Heart right ventricle (tissue), 16 donors: Measurements from ENCODE around the gene R3HDML. TPM values are rescaled to one million over a fixed set of nuclear protein-coding genes. Genes with fewer than 3 reads are reported as not detected.

ENCODE experiments used
- ATAC-seq, 8 donors: fragments of 200-7000 bp; cut with Tn5 transposase; one replicate each; pipeline ENCODE4 v1.9.1; 2020; ENCODE audit warnings: mild to moderate bottlenecking in 8 of 8, moderate library complexity in 8 of 8, moderate number of reproducible peaks in 1 of 8
- DNase-seq, 2 donors: peaks; one replicate each; pipeline ENCODE4 v3.0.0-alpha.2; 2020
- H3K27ac ChIP-seq, 10 donors: fragments of 200-600 bp; sonication (generic) in 2 of 10; one replicate each; pipeline versions ENCODE4 v1.5.0 to v1.8.0; 2020 to 2022; ENCODE audit warnings: mild to moderate bottlenecking in 3 of 10
- H3K27me3 ChIP-seq, 7 donors: fragments of 200-600 bp; one replicate each; pipeline ENCODE4 v1.8.0; 2021 to 2022; ENCODE audit warnings: mild to moderate bottlenecking in 2 of 7
- H3K36me3 ChIP-seq, 9 donors: fragments of 200-600 bp; sonication (generic) in 1 of 9; one replicate each; pipeline versions ENCODE4 v1.5.0 to v1.8.0; 2020 to 2022; ENCODE audit warnings: mild to moderate bottlenecking in 2 of 9
- H3K4me1 ChIP-seq, 9 donors: fragments of 200-600 bp; sonication (generic) in 1 of 9; one replicate each; pipeline versions ENCODE4 v1.5.0 to v1.8.0; 2020 to 2022; ENCODE audit warnings: mild to moderate bottlenecking in 4 of 9
- H3K4me3 ChIP-seq, 10 donors: fragments of 200-600 bp; sonication (generic) in 2 of 10; one replicate each; pipeline versions ENCODE4 v1.5.0 to v1.8.0; 2020 to 2022; ENCODE audit warnings: mild to moderate bottlenecking in 7 of 10, moderate library complexity in 2 of 10
- H3K9me3 ChIP-seq, 11 donors: fragments of 200-600 bp in 10 of 11; sonication (generic) in 2 of 11; one replicate each; pipeline versions ENCODE4 v1.5.0 to v1.8.0; 2013 to 2022; ENCODE audit warnings: mild to moderate bottlenecking in 2 of 11, control low read depth in 1 of 11, moderate library complexity in 1 of 11
- CTCF ChIP-seq, 9 donors: fragments of 200-600 bp; sonication (generic) in 2 of 9; IDR thresholded peaks; one replicate each; pipeline versions ENCODE4 v1.5.0 to v1.8.0; 2021 to 2022; ENCODE audit warnings: antibody characterized with exemption in 9 of 9, mild to moderate bottlenecking in 5 of 9, moderate library complexity in 1 of 9
- WGBS, 2 donors: extraction: QIAGEN DNeasy Blood & Tissue Kit; methylation state at CpG; one replicate each; pipeline ENCODE4 v1.1.7; 2013; ENCODE audit warnings: inconsistent platforms in 1 of 2; 5-methylcytosine and 5-hydroxymethylcytosine counted together
- intact Hi-C, 10 donors: fragments of 100-400 bp; cut with DNase I; formaldehyde crosslinking; loops; one replicate each; pipeline versions ENCODE4 v1.11.1 to v1.14.2; 2022
- long read RNA-seq, 3 donors: library from polyadenylated mRNA; unstranded; transcript quantifications; one replicate each; pipeline ENCODE4 v2.0.0, GENCODE V29; 2020 to 2021
- polyA plus RNA-seq, 2 donors: library from polyadenylated mRNA; stranded (reverse); fragments of 200-250 nt; gene quantifications; one replicate each; pipeline ENCODE4 v1.2.3, GENCODE V29; 2013
- total RNA-seq, 10 donors: library from RNA; stranded (reverse); fragmentation: NEBNext Ultra II Directional in 3 of 10; extraction: Animal tissue kit (Norgen Biotek cat#: 25700) in 3 of 10; gene quantifications; one replicate each; pipeline versions ENCODE4 v1.2.1 to v1.2.4, GENCODE V29; 2021 to 2023
- donor health status: Arrhythmogenic right ventricular cardiomyopathy.
- donor health status: ischemic (EF 13 %, LVEDD 7.1; RV severe dilation, severe dysfunction).
- donor health status: healthy with polysubstance abuse.
- donor health status: DM: no; HTN: yes; CAD: no.
- donor health status: DM: no; HTN: no; CAD: no.
- donor health status: ischemic (EF 25% LVEDD 6.9; RV normal size, moderate dysfunction).
- donor health status: ischemic (EF 25% LVEDD 5.7; RV mildly dilated, moderate dysfunction).
- donor health status: healthy.
- donor health status: DM: yes; HTN: yes; CAD: no.
- donor health status: Ischemic cardiomyopathy.
- donor health status: ischemic (EF 35%, LVEDD 5.7; RV mildly dilated, moderate dysfunction).
- donor health status: nonischemic (EF 11% LVEDD 7.7; RV severe dilation, severe dysfunction).
- donor health status: DM: yes; HTN: yes; CAD: no.
- donor health status: PGD.
- donor health status: ischemic (EF 29% LVEDD 5.4; RV normal size, mild dysfunction).
- donor health status: nonischemic (EF 23%, LVEDD 6.1; RV moderate dilation, normal function).

R3HDML gene
- total RNA-seq (not detected), polyA plus RNA-seq (not detected)
- long read RNA-seq, donor 1 = 0 reads
- long read RNA-seq, donor 2 = 0 reads
- long read RNA-seq, donor 3 = 0 reads

GRCh38 chr20:44336725-44337380, at the start of gene R3HDML:
Gene R3HDML (plus strand): TSS chr20:44337043. CDS start chr20:44337158, 115 bp downstream.
- Histone ChIP-seq H3K27me3 (peaks cover 0 to 37% (median 25%) of the 10 kb centered on the region in 7 donors), H3K9me3 (no peaks in the 10 kb centered on the region), H3K4me1 (no peaks in the 10 kb centered on the region), H3K27ac (no peak within 1 kb of the TSS), H3K36me3 (no peaks in the 10 kb centered on the region), H3K4me3 (no peak within 1 kb of the TSS)
- intact Hi-C loops = no loop called here
- no peak for TF ChIP-seq CTCF (IDR thresholded peaks at IDR 0.05)
- WGBS, 2 donors = 81 to 91% methylated on average over 16 of the region's 16 CpGs
- no peak for DNase-seq
- no peak for ATAC-seq

GRCh38 chr20:44287272-44288097, 49.4 kb upstream of the R3HDML start:
- H3K27ac ChIP-seq = peak overlapping the region in 7 of 10 donors; percentile 20 to 75 (median 61)
- 47 to 49% methylated on average over 5 of the region's 5 CpGs for WGBS, 2 donors

GRCh38 chr20:44288252-44288651, 48.6 kb upstream of the R3HDML start:
- Histone ChIP-seq H3K4me3 (no peak overlapping the region), H3K4me1 (peaks cover 0 to 23% (median 9%) of the 10 kb centered on the region in 9 donors), H3K27me3 (no peaks in the 10 kb centered on the region), H3K36me3 (peaks cover 0 to 12% (median 0%) of the 10 kb centered on the region in 9 donors), H3K27ac (peak overlapping the region in 3 of 10 donors; percentile 63 to 75 (median 70)), H3K9me3 (no peaks in the 10 kb centered on the region)
- ATAC-seq (peak in 5 of 8 donors; percentile 18 to 83 (median 26)), DNase-seq (no peak)
- intact Hi-C loops = no loop called here
- 97 to 100% methylated on average over 3 of the region's 3 CpGs for WGBS, 2 donors
- TF ChIP-seq CTCF (IDR thresholded peaks at IDR 0.05) = no peak

More at GRCh38 chr20:44287272-44288097, 49.4 kb upstream of the R3HDML start:
- peaks cover 0 to 23% (median 9%) of the 10 kb centered on the region in 9 donors for H3K4me1 ChIP-seq
- intact Hi-C loops = no loop called here
- no peak for TF ChIP-seq CTCF (IDR thresholded peaks at IDR 0.05)
- H3K4me3 ChIP-seq = no peak overlapping the region
- no peaks in the 10 kb centered on the region for H3K27me3 ChIP-seq
- ATAC-seq (peak; percentile 52 to 90 (median 76)), DNase-seq (peak; percentile 32 to 47)
- H3K9me3 ChIP-seq = no peaks in the 10 kb centered on the region
- H3K36me3 ChIP-seq = peaks cover 0 to 12% (median 0%) of the 10 kb centered on the region in 9 donors

GRCh38 chr20:44291754-44292153, 45.1 kb upstream of the R3HDML start:
- intact Hi-C loops = loop anchor here in 1 of 10 donors (10.0 kb wide), 1 partner anchor 177 kb away; no protein-coding TSS in a partner anchor
- Histone ChIP-seq H3K27me3 (no peaks in the 10 kb centered on the region), H3K9me3 (no peaks in the 10 kb centered on the region), H3K27ac (no peak overlapping the region), H3K4me3 (no peak overlapping the region), H3K4me1 (peaks cover 0 to 37% (median 22%) of the 10 kb centered on the region in 9 donors), H3K36me3 (peaks cover 0 to 12% (median 0%) of the 10 kb centered on the region in 9 donors)
- ATAC-seq = no peak
- no peak for DNase-seq
- no peak for TF ChIP-seq CTCF (IDR thresholded peaks at IDR 0.05)
- 87 to 92% methylated on average over 7 of the region's 7 CpGs for WGBS, 2 donors
